ENCODE results near the gene SERTM1.

GRCh38 chr13:36675213-36675536 lies 1.4 kb downstream of the SERTM1 start:
- TF ChIP-seq POLR2A (IDR thresholded peaks at IDR 0.05; ENCODE audit: low read depth, low read length) (no peak), POLR2AphosphoS5 (IDR thresholded peaks at IDR 0.05; ENCODE audit: low read depth, low read length) (no peak), TAF1 (IDR thresholded peaks at IDR 0.05; ENCODE audit: borderline replicate concordance, low read depth, low read length) (no peak)

Data from GM12892 (cell line).